Upper lobe of left lung (tissue), 4 donors: ENCODE results near the gene LILRB2.
"Not testable (repeated sequence)": the region's sequence is repeated elsewhere in the genome, so short reads cannot be mapped to it uniquely, and the experiment has no call there.

Experiments used
- CTCF ChIP-seq, 6 experiments: fragments of 450-650 bp in 4 of 6; fragments of 200-600 bp in 2 of 6; sonication (generic) in 2 of 6; IDR thresholded peaks; one replicate each; pipeline ENCODE4 v1.5.1; 2016 to 2019; ENCODE audit warnings: antibody characterized with exemption in 6 of 6
- POLR2AphosphoS5 ChIP-seq, 2 donors: sonication (generic); formaldehyde crosslinking; IDR thresholded peaks; one replicate each; pipeline ENCODE4 v1.5.1; 2017; ENCODE audit warnings: antibody characterized with exemption in 2 of 2

- TF ChIP-seq CTCF, POLR2AphosphoS5 (IDR thresholded peaks at IDR 0.05): not testable (repeated sequence)
Measured at GRCh38 chr19:54289160-54289559, 8.2 kb upstream of the LILRB2 start.
